ENCODE data around the gene NISCH. TPM values are rescaled to one million over a fixed set of nuclear protein-coding genes. Genes with fewer than 3 reads are reported as not detected.

Gene NISCH
- total RNA-seq, 2 experiments from 2014 or later = 58.9 to 60.7 TPM

DNA sequence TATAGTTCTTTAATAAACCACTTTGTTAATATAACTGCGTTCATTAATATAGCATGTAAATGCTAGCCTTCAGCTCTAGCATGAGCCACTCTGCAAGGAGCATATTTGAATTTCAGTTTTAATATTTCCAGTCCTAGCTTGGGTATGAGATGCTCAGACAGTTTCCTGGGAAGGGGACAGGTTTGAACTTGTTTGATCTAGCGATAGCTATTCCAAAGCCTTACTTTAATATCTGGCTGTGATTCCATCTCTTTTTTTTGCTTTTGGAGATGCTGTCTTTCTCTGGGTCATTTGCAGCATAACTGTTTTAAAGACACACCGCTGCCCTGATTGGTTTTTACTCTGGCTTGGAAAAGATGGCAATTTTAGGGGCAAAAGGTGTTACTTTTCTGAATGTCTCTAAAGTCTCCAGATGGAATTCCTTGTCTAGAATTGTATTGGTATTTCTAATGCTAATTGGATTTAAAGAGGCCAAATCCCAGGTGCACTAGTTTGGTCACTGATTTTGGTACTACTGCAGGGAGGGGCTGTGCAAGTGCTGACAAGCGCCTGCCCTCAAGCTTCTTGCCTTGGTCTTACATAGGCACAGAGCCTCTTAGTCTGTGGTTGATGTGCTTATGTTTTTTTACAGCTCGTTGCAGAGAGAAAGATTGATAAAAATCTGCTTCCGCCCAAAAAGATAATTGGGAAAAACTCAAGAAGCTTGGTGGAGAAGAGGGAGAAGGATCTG, 2.8 kb downstream of the NISCH start:
- POLR2A ChIA-PET = no interaction called here
- CTCF ChIA-PET = interaction anchor here (1.0 to 3.8 kb wide), 5 partner anchors 11 to 227 kb away, joined by 3 to 24 read pairs (median 4); partner anchors contain the start of genes SEMA3G and UQCC5

DNA sequence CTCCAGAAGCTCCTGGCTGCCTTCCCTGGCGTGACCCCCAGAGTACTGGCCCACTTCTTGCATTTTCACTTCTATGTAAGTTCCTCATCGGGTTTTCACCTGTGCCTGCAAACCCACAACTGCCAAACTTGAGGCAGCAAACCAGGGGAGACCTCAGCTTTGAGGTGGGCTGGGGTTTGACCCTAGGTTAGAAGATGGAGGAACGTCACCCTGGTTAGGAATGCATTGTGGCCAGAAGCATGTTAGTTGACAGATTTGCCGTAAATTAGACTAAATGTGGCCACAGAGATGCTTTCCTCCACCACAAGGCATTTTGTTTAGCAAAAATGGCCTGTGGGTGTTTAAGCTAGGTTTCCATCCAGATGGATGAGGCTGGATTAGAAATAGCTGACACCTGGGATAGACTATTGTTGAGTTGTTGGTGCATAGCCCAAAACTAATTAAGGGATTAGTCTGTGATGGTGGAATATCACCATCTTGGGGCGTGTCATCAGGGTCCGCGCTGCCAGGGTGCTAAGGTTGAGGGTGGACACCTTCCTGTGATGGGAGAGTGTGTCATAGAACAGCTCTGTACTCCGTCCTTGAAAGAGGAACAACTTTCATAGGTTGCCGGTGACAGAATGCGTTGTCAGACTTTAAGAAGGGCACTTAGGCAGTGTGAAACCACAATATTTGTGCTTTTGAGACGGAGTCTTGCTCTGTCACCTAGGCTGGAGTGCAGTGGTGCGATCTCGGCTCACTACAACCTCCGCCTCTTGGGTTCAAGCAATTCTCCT, 3.6 kb downstream of the NISCH start:
- CTCF ChIA-PET = interaction anchor here (1.2 to 3.8 kb wide), 4 partner anchors 12 to 77 kb away, joined by 3 to 24 read pairs (median 6); partner anchors contain the start of genes SEMA3G and UQCC5

DNA sequence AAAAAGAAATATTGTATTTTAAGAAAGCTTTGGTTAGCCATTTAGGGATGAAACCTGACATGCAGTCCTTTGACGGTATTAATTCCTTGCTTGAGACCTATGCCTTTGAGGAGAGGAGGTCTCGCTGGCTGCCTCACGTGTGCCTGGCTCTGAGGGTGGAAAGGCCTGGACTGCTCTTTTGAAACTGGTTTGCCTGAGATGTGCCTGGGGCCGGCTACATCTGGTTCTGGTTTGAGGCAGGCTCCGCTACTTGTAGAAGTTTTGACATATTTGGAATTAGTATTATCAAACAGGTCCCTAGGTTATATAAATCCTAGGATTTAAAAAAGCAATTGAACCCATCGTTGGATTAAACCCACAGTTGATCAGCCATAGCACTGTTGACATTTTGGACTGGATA, 6.5 kb downstream of the NISCH start:
- ChIA-PET POLR2A (no interaction called here), CTCF (no interaction called here)

More for the DNA sequence above, 3.6 kb downstream of the NISCH start:
- POLR2A ChIA-PET = no interaction called here

DNA sequence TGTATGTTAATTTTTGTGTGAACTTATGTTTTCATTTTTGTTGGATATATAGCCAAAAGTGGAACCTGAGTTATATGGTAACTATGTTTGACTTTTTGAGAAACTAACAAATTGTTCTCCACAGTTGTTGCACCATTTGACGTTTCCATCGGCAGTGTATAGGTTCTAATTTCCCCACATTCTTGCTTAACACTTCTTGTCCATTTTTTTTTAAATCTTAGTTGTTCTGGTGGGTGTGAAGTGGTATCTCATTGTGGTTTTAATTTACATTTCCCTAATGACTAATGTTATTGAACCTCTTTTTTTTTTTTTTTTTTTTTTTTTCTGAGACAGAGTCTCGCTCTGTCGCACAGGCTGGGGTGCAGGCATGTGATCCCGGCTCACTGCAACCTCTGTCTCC, 8.0 kb downstream of the NISCH start:
- CTCF ChIA-PET = interaction anchor here (0.8 kb wide), 1 partner anchor 395 kb away, joined by 4 read pairs; no protein-coding TSS in a partner anchor
- POLR2A ChIA-PET = no interaction called here

DNA sequence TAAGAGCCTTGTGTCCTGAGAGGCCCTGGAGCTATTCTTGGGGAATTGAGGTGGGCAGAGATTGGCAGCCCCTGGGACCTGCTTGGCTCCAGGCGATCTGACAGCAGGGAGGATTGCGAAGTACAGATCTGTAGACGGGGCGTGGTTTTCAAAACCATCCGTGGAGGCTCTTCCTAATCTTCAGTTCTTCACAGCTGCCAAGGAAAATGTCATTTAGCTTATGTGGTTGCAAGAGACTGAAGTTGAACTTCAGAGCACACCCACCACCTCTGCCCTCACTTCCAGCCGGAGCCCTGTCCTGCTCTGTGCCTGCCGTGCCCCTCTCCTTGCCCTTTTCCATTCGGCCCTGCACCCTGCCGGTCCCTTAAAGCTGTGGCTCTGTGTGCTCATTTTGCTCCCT, 12.9 kb downstream of the NISCH start:
- ChIA-PET CTCF (interaction anchor here (1.5 kb wide), 1 partner anchor 14 kb away, joined by 3 read pairs; no protein-coding TSS in a partner anchor), POLR2A (no interaction called here)

DNA sequence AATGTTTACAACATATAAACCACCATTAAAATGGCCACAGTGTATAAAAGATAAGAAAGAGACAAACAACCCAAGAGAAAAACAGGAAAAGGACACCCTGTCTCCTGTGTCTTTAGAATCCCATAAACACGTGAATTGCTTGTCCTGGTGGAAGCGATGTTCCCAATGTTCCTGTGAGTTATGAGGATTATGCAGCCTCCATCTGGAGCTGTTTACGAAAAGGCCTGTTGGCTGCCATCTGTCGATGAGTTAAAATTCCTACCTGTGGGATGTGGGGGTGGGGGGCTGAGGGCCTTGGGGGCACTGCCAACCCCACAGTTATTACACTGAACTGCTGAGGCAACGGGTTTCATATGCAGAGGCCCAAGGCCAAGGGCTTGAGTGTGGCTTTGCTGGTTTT, 13.6 kb downstream of the NISCH start:
- CTCF ChIA-PET = interaction anchor here (1.5 kb wide), 1 partner anchor 14 kb away, joined by 3 read pairs; no protein-coding TSS in a partner anchor
- POLR2A ChIA-PET = no interaction called here

DNA sequence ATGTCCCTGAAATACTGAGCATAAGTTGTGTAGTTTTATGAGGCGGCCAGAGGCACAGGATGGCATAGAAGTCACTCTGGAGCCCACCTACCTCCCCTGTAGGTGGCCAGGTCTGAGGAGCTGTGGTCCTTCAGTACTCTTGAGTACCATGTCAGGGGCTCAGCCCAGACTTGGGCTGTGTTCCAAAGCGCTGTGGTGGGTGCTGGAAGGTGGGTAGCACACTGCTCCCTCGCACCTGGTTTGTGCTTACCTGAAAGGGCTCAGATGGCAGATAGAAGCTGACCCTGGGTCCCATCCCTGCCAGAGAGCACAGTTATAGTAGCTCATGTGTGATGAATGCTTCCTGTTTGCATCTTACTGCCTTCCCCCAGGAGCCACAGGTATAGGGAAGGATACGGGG, 15.5 kb downstream of the NISCH start:
- ChIA-PET CTCF (interaction anchor here (1.3 kb wide), 1 partner anchor 24 kb away, joined by 4 read pairs; no protein-coding TSS in a partner anchor), POLR2A (interaction anchor here (0.5 kb wide), 1 partner anchor 116 kb away, joined by 3 read pairs; no protein-coding TSS in a partner anchor)

DNA sequence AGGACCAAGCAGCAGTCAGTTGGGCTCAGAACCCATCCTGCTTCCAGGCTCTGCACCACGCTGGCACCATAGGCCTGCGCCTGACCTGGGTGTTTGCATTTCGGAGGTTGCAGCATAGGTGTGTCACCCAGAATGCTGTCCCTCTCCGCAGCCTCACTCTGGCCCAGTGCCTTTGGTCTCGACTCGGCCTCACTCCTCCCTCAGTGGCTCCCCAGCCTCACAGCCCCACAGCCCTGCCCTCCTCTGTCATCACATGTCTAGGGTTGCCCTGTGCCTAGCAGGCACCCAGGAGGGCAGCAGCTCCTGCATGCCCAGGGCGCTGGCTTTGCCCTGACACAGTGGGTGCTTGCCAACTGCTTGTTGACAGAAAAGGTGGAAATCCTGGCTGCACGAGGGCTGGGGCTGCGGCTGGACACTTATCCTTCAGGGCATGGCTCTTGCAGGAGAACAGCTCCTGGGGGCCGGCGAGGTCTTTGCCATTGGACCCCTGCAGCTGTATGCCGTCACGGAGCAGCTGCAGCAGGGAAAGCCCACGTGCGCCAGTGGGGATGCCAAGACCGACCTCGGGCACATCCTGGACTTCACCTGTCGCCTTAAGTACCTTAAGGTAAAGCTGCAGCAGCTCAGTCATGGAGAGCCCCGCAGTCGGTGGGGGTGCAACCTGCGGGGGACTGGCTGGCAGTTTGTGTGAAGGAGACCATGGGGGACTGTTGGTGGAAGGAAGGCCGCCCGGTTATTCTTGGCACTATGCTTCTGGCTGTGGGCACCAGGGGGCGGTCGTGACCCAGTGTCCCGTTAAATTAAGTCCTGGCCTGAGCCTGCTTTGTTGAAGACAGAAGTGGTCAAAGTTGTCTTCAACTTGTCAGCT, 16.2 kb downstream of the NISCH start:
- POLR2A ChIA-PET = interaction anchor here (0.5 kb wide), 1 partner anchor 115 kb away, joined by 3 read pairs; no protein-coding TSS in a partner anchor
- CTCF ChIA-PET = interaction anchor here (1.3 kb wide), 1 partner anchor 25 kb away, joined by 4 read pairs; no protein-coding TSS in a partner anchor

DNA sequence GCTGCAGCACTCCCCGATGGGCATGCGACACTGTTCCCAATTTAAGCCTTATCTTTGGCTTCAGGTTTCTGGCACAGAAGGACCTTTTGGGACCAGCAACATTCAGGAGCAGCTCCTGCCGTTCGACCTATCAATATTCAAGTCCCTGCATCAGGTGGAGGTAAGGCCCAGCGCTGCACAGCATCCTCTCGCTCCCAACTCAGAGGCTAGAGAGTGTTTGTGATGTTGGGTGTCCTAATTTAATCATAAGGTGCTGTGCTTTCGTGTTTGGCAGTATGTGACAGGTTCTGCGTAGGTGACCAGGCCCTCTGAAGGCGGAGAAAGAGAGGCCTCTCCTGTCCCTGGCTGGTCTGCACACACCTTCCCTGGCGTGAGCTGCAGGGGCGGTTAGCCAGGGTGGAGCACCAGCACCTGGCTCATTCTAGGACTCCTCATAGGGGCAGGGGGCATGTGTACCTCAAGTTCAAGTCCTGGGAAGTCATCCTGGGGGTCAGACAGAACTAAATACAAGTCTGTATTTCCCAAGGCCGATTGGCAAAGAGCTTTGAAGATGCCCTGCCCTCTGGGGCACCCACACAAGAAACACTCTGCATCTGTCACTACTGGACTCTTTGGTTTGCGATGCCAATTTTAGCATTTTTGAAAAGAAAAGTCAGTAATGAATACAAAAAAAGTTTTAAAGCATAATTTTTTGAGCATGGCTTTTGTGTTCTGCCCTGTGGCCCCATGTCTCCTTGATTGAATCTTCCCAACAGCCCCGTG, 17.0 kb downstream of the NISCH start:
- POLR2A ChIA-PET = no interaction called here
- CTCF ChIA-PET = no interaction called here

DNA sequence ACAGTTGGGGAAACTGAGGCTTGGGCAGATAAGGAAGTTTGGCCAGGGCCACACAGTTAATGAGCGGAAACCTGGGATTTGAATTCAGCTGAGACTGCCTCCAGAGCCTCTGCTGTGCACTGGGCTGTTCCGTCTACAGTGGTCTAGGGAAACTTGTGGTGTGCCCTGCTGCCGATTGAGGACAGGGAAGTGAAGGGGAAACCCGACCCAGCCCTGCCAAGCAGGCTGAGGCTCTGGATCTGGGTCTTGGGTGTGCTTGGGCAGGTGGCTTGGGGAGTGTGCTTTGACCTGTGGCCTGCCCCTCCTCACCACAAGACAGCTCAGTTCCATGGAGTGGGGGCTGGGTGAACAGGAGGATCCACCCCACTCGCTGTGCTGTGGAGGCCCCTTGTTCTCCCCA, 17.6 kb downstream of the NISCH start:
- CTCF ChIA-PET = no interaction called here
- POLR2A ChIA-PET = no interaction called here

DNA sequence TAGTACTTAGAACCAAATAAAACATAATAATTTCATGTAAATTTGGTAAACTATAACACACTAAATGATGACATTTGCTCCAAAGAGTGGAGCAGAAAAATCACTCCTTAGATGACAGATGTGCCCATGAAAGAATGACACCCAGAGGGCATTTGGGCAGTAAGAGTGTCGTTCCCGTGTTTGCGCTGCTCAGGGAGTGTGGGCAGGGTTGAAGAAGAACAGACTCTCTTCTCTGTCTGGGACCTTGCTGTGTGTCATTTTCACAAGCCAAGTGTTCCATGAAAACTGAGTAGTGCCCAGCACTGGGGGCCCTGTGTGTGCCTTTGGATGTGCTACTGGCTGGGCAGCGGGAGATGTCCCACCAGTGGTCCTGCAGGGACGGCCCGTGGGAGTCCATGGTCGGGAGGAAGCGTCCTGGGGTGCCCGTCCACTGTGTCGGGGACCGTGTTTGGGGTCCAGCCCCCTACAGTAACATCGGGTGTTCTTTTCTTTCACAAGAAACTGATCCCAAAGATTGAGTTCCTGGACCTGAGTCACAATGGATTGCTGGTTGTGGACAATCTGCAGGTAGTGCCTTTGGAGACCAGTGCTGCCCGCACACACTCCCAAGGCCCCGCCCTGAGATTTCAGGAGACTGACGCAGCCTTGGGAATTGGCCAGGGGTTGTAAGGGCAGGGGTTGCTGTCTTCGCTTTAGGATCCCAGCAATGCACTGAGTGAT, 21.8 kb downstream of the NISCH start:
- CTCF ChIA-PET = no interaction called here

DNA sequence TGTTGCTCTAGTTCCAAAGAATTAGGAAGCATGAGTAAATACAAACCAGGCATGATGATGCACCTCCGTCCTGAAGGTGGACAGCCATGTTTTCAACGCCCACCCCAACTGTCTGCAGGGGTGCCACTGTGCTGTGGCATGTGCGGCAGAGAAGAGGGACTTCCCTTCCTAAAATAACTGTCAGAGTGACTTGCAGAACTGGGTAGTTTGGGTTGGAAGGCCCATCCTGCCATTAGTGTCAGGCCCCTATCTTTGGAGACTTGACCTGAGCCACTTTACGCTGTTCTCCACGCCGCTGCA, 22.3 kb downstream of the NISCH start:
- POLR2A ChIA-PET = no interaction called here
- CTCF ChIA-PET = interaction anchor here (0.6 kb wide), 1 partner anchor 206 kb away, joined by 4 read pairs; no protein-coding TSS in a partner anchor

More for the DNA sequence above, 21.8 kb downstream of the NISCH start:
- POLR2A ChIA-PET = no interaction called here

DNA sequence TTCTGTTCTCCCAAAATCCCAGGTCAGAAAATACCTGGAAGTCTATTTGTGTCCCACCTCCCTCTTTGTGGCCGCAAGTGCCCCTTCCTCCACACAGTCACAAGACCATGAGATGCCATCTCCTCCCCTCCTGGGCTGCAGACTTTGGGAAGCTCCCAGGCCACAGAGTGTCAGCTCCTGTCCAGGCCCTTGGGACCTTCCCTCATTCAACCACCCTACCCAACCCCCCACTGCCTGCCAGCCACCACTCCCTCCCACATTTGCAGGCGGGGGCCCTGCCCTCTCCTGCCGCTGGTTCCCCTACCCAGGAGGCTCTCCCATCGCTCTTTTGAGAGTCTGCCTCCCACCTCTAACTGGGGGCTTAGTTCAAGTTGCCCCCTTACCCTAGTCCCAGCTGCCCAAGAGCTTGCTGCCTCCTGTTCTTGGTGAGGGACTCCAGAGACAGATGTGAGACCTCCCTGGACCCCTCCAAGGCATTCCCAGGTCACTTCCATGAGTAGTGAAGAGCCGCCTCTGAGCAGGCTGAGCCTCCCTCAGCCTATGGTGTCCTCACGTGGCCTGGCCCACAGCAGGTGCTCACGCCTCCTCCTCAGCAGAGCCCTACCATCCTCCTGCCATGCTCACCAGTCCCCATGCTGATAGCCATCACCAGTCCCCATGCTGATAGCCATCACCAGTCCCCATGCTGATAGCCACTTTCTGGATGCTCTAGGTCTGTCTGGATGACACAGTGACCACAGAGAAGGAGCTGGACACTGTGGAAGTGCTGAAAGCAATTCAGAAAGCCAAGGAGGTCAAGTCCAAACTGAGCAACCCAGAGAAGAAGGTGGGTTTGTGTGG, 23.9 kb downstream of the NISCH start:
- ChIA-PET CTCF (no interaction called here), POLR2A (interaction anchor here (0.6 kb wide), 2 partner anchors 12 to 15 kb away, joined by 3 to 6 read pairs; no protein-coding TSS in a partner anchor)

DNA sequence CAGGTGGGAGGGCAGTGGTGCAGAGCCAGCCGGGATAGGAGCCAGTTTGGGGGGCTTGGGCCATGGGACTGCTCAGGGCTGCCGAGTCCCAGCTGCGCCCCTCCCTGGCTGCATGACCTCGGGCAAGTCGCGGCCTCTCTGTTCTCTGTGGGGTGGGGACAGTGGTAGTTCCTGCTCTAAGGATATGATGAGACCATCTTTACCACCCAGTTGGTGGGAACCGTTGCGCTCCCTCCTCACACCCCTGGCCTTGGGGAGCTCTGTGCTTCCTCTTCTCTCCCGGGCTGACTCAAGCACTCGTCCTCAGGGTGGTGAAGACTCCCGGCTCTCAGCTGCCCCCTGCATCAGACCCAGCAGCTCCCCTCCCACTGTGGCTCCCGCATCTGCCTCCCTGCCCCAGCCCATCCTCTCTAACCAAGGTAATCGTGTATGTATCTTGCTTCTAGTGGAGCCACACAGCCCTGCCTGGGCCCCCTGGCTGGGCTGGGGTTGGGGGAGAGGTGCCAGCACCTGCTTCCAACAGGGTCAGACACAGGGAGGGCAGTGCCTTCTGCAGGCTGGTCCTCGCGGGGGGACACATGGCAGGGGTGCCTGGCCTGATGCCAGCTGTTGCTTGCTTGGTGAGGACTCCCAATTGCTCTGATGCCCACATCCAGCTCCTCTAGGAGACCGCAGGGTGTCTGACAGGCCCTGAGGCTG, 24.6 kb downstream of the NISCH start:
- CTCF ChIA-PET = no interaction called here
- POLR2A ChIA-PET = no interaction called here

DNA sequence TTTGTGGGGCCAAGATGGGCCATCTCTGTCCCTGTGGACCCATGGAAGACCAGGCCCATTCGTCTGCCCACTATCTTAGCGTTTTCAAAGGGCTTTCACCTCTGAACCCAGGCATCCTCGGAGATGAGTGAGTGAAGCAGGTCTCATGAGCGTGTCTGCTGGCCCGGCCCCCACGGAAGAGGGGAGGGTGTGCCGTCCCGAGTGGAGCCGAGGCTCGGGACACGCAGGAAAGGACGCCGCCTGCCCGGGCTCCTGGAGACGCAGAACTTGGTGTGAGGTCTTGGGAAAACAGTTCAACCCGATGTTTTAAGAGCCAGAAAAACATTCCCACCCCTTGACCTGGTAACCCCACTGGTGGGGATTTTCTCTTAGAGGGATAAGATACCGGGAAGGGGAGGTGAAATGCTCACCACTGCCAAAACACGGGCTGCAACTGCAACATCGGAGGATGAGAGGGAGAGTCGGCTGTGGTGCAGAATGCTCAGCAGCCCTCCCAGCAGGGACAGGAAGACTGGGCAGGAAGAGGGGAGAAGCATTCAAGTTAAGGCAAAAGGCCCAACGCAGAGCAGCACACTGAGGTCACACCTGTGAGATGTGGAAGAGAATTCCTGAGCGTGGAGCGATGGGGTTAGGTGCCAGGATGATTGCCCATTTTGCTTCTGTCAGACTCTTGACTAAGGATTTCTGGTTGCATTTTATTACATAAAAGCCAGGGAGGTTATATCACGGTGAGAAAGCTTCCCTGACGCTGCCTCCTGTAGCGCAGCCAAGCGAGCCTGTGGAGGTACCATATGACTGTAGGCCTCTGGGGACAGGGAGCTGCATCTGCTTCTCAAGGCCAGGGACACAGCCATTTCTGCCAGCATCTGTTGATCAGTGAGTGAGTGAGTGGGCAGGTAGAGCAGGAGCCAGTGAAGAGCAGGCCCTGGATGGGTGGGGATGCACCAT, 25.6 kb downstream of the NISCH start:
- CTCF ChIA-PET = interaction anchor here (1.1 kb wide), 1 partner anchor 45 kb away, joined by 3 read pairs; no protein-coding TSS in a partner anchor
- POLR2A ChIA-PET = no interaction called here
